Activated CD8-positive, alpha-beta memory T cell treated with anti-CD3 and anti-CD28 coated beads, Interleukin-2, amount 50 U/mL, for 24 hours (primary cell): ENCODE data around the gene ERC2.

ENCODE experiments used
- DNase-seq: peaks from one replicate; pipeline ENCODE4 v3.0.0-alpha.2; 2020; ENCODE audit errors: extremely low read depth

Gene ERC2

GRCh38 chr3:55621026-55621422 lies 847.2 kb downstream of the ERC2 start:
- DNase-seq = no peak

DNA sequence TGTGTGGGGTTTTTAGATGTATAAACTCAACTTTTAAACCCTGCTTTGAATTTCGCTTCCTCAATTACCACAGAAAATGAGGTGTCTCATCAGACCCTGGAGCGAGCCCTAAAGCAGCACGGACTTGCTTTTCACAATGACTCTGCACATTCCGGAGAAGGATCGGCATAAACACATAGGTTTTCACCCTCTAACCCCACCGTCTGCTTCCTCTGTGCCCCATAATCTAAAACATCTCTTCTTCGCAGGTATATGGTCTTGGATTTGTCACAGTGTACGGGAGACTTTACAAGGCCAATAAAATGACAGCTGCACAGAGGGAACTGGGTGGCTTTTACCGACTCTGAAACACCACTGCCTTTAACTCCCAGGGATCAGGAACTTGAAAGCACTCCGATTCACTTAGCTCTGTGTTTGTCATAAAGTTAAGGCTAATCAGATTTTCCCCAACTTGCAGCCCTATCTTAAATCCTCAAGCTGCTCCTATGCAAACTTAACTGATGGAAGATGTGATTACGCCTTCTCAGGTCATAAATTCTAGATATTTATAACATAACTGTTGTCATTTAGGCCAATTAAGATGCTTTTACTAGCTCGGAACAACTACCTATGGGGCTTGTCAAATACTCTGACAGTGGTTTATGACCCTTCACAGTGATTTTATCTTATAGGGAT lies 847.8 kb downstream of the ERC2 start:
- DNase-seq = no peak

- no peak for DNase-seq
Measured at GRCh38 chr3:55619046-55619808, 849.0 kb downstream of the ERC2 start.

DNA sequence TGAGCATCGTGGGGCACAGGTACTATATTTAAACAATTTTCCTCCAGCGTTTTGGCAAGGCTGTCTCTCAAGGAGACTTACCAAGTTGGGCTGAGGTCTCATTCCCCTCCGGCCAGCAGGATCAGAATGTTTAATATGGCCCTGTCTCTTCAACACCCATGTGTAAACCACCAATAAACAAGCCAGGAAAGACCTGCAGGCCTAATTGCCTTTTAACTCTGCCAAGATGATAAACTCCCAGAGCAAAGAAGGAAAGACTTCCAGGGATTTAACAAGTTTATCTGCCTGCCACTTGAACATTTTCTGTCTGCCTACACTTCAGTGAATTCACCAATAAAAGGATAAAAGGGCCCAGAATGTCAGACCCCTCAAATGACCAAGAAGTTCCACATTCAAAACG lies 850.9 kb downstream of the ERC2 start:
- no peak for DNase-seq

- DNase-seq = no peak
Measured at GRCh38 chr3:55616803-55617202, 851.5 kb downstream of the ERC2 start.

- DNase-seq = no peak
Measured at GRCh38 chr3:55615694-55616295, 852.5 kb downstream of the ERC2 start.

DNA sequence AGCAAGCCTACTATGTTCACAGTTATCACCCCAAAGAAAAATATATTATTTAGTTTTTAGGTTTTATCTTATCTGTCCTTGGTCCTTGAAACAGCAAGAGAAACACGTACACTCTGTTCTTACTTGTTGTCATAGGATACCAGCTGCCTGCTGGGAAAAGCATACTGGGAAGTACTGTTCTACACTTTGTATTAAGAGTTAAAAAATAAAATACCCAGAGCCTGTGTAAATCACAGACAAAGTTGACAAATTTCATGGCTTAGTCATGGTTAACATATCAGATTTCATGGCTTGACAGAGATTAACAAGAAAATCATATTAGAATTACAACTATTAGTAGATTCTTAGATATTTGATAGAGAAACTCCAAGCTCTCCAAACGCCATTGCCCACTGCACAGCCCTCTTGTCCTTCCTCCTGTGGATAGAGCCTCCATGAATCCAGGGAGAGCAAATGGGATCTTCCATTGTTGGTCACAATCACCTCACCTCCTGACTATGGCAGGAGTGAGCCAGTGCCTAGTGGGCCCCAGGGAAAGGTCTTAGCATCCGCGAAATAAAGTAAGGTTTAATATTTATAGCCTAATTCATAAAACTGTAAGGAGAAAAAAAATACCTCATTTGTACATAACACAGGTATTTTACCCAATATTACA lies 853.1 kb downstream of the ERC2 start:
- no peak for DNase-seq

GRCh38 chr3:55611121-55611520 lies 857.1 kb downstream of the ERC2 start:
- DNase-seq = no peak

DNA sequence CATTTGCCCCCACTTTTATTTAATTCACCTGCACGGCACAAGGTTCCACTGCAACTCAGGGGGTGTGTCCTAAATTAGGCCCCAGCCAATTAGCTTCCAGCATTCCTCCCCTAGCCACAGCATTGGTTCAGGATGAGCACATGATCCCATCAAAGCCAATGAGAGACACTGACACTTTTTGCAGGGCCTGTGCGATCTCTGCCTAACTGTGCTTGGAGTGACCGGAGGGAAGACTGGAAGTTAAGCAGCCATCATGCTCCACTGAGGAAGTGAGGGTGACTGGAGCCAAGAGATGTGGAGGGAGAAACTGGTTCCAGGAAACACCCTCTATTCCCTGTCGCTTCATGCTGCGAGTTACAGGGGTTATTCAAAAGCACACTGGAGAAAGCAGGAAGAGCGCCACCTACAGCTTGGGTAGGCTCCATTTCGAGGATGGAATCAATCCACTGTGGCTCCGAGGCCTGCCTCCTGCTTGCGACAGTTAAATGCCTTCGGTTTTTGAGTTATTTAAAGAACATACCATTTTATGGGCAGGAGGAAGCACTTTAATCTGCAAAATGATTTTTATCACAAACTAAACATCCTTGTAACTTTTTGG lies 858.9 kb downstream of the ERC2 start:
- no peak for DNase-seq

DNA sequence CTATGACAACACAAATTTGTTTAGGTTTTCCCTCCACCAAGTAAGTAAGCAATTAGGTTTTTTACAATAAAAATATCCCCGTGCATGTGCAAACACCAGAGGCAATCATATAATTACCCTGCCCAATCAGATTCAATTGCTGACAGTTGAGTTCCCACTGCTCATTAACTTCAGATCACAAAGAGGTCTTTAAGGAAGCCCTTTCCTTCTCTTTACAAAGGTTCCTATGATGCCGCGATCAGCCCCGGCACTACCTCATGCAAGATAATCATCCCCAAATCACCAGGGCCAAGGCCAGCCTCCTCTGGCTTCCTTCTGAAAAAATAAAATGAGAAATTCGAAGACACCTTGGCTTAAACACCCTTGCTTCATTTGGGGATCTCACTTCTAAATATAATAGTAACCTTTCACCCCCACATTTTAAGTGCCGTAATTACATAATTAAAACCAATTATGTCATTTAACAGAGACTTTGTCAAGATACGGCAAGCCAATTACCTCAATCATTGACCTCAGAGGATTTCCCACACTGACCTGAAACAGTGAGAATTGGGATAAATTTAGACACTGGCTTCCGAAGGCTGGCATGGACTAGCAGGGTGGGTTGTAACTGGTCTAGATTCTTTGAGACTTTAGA lies 859.8 kb downstream of the ERC2 start:
- DNase-seq = no peak

GRCh38 chr3:55607844-55608243 lies 860.4 kb downstream of the ERC2 start:
- DNase-seq = no peak

DNA sequence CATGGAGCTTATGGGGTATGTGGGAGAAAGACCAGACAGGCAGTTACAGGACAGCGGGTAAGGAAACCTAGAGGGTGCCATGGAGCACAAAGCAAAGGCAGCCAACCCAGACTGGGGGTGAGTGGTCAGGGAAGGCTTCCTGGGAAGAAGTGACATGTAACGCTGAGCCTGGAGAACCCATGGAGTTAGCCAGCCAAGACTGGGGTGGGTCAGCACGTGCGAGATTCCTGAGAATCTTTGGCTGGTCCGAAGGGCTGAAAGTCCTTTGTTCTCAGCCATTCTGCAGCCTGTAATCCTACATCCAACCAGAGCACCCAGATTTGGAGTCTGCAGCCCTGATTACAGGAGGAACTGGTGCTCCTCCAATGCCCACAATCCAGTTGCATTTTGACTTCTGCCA lies 861.1 kb downstream of the ERC2 start:
- DNase-seq = no peak

DNA sequence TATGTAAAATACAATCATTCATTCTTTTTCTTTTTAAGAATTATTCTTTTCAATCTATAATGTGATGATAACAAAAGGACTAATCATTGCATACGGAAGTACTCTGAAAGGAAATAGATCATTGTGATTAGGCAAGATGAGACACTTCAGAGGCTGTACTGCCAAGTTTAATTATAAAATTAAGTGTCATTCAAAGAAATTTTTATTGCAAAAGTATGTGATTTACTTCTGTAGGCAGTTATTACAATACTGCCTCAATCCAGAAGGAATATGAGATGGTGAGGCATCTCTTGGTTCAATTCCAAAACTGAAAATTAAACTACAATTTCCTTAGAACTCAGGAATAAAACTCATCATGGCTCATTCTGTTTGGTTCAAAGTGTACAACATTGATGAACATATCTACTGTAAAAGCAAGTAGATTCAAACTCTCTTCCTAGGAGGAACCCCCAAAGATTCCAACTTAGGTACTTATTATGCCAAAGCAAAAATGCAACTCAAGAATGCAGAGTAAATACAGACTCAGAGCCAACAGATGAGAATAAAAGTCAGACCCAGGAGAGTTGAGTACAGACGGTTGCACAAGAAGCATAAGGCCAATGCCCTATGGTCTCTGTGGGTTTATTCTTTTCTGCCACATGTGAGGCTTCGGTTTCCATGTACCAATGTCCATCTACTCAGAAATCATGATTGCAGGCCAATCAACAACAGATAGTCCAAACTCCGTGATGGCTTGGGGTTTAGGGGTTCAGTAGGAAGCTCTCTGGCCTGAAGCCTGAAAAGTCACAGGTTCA lies 862.6 kb downstream of the ERC2 start:
- no peak for DNase-seq

GRCh38 chr3:55604846-55605245 lies 863.4 kb downstream of the ERC2 start:
- DNase-seq = no peak

GRCh38 chr3:55604402-55604801 lies 863.9 kb downstream of the ERC2 start:
- DNase-seq = no peak

DNA sequence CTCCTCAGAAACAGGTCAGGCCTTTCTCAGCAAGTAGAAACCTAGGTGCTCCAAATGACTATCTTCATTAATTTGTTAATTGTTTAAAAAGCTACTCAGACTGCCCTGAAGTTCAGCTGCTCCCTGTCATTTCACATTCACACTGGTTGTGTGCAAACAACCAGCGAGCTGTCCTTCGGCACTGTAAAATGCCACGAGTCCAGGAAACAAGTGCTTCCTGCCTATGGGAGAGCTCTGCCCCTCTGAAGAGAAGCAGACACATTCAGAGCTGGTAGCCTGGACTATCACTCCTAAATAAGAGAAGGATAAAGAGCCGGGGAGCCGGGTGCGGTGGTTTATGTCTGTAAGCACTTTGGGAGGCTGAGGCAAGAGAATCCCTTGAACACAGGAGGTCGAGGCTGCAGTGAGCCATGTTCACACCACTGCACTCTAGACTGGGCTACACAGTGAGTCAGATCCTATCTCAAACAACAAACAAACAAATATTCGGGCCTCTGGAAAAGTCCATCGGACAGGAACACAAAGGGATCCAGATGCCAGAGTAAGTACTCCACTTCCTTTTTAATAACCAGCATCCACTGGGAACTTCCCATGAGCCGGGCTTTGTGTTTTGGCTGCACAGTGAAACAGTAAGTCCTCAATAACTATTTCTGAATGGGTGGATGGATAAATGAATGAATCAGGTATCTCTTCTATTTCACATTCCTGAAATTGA lies 866.7 kb downstream of the ERC2 start:
- DNase-seq = no peak

- no peak for DNase-seq
Measured at GRCh38 chr3:55598224-55598623, 870.0 kb downstream of the ERC2 start.

DNA sequence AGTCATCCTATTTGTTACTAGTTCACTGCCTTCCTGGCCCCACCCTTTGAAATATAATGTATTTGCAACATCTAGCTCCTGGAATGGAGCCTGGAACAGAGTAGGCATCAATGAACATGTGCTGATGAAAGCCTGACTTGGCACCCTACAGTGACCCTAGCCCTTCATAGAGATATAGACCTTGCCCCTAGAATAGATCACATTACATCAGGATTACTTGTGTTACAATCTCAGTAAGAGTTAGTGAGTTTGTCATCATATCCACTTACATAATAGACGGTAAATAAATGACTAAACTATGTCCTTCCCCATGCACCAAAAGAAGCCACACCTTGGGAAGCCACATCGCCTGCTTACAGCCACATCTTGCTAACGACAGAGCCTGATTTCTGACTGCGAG lies 870.6 kb downstream of the ERC2 start:
- no peak for DNase-seq

DNA sequence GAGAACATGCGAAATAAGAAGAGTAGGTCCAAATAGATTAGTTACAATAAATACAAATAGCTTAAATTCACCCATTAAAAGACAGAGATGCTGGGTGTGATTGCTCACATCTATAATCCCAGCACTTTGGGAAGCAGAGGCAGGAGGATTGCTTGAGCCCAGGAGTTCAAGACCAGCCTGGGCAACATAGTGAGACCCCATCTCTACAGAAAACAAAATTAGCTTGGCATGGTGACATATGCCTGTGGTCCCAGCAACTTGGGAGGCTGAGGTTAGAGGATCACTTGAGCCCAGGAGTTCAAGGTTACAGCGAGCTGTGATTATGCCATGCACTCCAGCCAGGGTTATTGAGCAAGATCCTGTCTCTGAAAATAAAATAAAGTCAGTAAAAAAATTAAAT lies 872.1 kb downstream of the ERC2 start:
- DNase-seq = no peak

DNA sequence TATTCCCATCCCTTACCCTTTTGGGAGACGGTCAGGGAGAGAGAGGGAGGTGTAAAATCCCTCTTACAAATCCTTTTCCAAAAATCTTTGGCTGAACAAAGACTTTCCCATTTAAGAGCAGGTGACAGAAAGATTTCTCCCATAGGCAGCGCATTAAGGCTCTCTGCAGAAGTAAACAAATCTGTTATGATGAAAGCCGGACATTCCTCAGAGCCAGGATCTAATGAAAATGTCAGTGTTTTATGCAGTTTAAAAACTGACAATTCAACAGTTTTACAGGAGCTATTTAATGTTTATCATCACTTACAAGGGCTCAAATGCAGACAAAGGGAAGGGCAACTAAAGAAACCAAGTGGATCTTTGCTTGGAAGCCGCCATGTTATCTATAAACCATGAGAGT lies 872.8 kb downstream of the ERC2 start:
- DNase-seq = no peak
